Astrocyte of the cerebellum (primary cell): ENCODE results near the gene SGCE.

Experiments used
- DNase-seq: peaks from one replicate; pipeline ENCODE4 v3.0.0-alpha.2; 2011; ENCODE audit warnings: low read depth
- H3K4me3 ChIP-seq: 2 replicates; pipeline ENCODE4 v1.5.1; 2011; ENCODE audit warnings: mild to moderate bottlenecking, low read depth, low read length, moderate library complexity
- in situ Hi-C: cut with HindIII; loops from 2 replicates; pipeline ENCODE4 v1.10.0; 2017; ENCODE audit warnings: low sequenced_read_pairs
- TF ChIP-seq, protein P1 (sequence below): IDR thresholded peaks from 2 replicates; pipeline ENCODE4 v1.5.1; 2012; ENCODE audit warnings: low read length, low read depth, moderate library complexity, mild to moderate bottlenecking; ENCODE audit errors: missing control alignments

The SGCE gene

DNA sequence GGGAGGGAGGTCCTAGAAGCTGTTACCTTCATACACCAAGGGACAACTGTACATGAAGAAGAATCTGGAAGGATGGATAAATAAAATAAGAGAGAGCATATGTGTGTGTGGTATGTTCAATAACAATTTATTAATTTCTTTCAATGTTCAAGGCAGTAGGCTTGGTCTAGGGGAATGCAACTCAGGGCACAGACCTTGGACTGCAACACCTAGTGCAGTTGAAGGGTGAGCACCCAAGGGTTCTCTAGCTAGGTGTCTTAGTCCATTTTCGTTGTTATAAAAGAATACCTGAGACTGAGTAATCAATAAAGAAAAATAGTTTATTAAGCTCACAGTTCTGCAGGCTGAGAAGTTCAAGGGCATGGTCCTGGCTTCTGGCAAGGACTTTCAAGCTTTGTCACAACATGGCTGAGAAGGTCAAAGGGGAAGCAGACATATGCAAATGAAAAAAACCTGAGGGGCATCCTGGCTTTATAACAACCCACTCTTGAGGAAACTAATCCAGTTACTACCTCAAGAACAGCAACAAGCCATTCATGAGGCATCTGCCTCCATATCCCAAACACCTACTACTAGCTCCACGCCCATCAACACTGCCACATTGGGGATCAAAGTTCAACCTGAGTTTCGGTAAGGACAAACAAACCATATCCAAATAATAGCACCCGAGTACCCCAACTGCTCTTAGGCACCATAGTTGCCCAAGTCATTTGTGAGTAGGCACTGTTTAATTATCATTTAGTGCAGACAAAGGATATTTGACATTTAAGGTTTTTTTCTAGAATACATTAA, 15.7 kb upstream of the SGCE start:
- H3K4me3 ChIP-seq: no peak overlapping the region
- in situ Hi-C loops: no loop called here
- DNase-seq: no peak
- TF ChIP-seq, protein P1, sequence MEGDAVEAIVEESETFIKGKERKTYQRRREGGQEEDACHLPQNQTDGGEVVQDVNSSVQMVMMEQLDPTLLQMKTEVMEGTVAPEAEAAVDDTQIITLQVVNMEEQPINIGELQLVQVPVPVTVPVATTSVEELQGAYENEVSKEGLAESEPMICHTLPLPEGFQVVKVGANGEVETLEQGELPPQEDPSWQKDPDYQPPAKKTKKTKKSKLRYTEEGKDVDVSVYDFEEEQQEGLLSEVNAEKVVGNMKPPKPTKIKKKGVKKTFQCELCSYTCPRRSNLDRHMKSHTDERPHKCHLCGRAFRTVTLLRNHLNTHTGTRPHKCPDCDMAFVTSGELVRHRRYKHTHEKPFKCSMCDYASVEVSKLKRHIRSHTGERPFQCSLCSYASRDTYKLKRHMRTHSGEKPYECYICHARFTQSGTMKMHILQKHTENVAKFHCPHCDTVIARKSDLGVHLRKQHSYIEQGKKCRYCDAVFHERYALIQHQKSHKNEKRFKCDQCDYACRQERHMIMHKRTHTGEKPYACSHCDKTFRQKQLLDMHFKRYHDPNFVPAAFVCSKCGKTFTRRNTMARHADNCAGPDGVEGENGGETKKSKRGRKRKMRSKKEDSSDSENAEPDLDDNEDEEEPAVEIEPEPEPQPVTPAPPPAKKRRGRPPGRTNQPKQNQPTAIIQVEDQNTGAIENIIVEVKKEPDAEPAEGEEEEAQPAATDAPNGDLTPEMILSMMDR: no peak

DNA sequence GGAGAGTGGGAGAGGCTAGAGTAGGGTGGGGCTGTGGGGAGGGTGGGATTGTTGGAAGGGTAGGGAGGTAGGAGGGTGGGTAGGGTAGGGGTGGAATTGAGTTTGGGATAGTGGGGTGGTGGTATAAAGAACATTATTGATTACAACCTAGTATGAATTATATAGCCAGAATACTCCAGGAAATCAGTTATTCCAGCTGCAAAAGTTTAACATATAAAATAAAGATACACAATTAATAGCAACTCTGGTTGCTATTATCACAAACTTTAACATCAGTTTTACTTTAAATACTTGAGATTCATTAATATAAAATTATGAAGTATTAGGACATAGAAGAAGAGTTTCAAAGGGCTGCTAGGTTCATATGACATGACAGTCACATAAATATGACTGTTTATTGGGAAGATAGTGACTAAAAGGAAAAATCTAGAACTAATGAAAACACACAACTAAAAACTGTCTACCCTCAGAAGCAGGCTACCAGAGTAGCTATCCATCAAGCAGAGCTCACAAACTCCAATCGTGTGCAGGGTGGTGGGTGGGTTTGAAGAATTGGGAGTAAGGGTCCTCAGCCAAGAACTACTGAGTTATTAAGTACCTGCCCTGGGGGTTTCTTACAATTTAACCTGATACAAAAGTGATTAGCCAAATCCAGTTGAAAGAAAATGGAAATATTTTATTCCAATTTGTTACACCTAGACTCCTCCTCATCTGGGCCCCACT, 14.0 kb upstream of the SGCE start:
- TF ChIP-seq, protein P1: no peak
- H3K4me3 ChIP-seq: no peak overlapping the region
- in situ Hi-C loops: no loop called here
- no peak for DNase-seq

DNA sequence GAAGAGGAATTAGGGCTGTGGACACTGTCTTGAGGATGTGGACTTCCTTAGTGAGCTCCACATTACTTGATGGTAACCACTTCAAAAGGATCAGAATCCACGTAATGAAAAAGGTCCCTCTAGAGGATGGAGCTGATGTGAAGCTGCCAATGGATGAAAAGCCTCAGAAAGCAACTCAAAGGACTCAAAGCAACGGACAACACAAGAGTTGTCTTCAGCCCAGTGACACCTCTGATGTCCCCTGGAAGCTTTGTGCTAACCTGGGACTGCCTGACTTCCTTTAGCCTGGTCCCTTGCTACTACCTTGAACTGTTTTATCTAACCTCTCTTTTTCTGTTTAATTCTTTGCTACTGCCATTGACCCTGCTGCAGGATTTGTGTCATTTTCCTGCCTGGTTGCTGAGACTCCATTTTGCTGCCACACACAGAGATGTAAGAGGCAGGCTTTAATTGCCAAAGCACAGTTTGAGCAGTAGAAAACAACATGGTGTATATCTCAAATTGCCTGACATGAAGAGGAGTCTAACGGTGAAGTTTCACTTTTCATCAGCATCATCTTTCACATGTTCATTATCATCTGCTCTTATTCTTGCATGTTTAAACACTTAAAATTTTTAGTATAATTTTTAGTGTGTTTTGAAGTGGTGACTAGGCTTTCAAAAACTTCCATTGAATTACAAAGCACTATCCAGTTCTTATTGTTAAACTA, 11.1 kb upstream of the SGCE start:
- H3K4me3 ChIP-seq: no peak overlapping the region
- no peak for DNase-seq
- TF ChIP-seq, protein P1: no peak
- in situ Hi-C loops: no loop called here

DNA sequence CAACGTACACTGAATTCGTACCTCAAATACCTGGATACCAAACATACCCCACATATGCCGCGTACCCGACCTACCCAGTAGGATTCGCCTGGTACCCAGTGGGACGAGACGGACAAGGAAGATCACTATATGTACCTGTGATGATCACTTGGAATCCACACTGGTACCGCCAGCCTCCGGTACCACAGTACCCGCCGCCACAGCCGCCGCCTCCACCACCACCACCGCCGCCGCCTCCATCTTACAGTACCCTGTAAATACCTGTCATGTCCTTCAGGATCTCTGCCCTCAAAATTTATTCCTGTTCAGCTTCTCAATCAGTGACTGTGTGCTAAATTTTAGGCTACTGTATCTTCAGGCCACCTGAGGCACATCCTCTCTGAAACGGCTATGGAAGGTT, 9.5 kb upstream of the SGCE start:
- TF ChIP-seq, protein P1: no peak
- in situ Hi-C loops: no loop called here
- no peak overlapping the region for H3K4me3 ChIP-seq
- DNase-seq: no peak

DNA sequence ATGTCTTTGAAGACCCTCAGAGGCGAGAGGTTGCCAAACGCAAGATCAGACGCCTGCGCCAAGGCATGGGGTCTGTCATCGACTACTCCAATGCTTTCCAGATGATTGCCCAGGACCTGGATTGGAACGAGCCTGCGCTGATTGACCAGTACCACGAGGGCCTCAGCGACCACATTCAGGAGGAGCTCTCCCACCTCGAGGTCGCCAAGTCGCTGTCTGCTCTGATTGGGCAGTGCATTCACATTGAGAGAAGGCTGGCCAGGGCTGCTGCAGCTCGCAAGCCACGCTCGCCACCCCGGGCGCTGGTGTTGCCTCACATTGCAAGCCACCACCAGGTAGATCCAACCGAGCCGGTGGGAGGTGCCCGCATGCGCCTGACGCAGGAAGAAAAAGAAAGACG, 8.1 kb upstream of the SGCE start:
- in situ Hi-C loops: no loop called here
- DNase-seq: no peak
- TF ChIP-seq, protein P1: no peak
- H3K4me3 ChIP-seq: no peak overlapping the region

DNA sequence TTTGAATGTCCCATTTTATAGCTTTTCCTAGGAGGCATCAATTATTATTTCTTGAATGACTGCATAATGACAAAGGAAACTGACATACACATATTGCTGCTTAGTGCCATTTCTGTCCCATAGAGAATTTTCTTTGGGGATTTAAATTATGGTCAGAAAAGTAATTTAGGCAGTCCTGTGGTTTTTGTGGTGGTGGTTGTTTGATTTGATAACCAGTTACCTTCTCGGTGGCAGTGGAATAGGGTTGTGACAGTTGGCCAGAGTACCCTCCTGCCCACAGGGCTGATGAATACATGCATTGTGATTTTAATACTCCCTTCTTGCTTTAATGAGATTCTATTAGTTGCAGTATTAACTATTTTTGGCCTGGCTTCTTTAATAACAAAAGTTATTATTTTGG, 6.6 kb upstream of the SGCE start:
- DNase-seq: no peak
- H3K4me3 ChIP-seq: no peak overlapping the region
- TF ChIP-seq, protein P1: no peak
- in situ Hi-C loops: no loop called here
